LNCaP clone FGC (cell line): ENCODE results near the gene SNHG17.

Experiments used
- DNase-seq: peaks from one replicate; pipeline ENCODE4 v3.0.0-alpha.2; 2011; ENCODE audit warnings: low read depth
- H3K4me3 ChIP-seq: 2 replicates; pipeline ENCODE4 v1.5.1; 2011; ENCODE audit warnings: mild to moderate bottlenecking, low read depth, low read length, control low read depth
- TF ChIP-seq, protein P1 (sequence below): IDR thresholded peaks from 2 replicates; pipeline ENCODE4 v1.5.1; 2012; ENCODE audit warnings: mild to moderate bottlenecking; ENCODE audit not compliant: control insufficient read depth, insufficient read depth; ENCODE audit errors: extremely low read depth

The SNHG17 gene

GRCh38 chr20:38428800-38429199 lies 6.3 kb downstream of the SNHG17 start:
- no peak for DNase-seq
- TF ChIP-seq, protein P1, sequence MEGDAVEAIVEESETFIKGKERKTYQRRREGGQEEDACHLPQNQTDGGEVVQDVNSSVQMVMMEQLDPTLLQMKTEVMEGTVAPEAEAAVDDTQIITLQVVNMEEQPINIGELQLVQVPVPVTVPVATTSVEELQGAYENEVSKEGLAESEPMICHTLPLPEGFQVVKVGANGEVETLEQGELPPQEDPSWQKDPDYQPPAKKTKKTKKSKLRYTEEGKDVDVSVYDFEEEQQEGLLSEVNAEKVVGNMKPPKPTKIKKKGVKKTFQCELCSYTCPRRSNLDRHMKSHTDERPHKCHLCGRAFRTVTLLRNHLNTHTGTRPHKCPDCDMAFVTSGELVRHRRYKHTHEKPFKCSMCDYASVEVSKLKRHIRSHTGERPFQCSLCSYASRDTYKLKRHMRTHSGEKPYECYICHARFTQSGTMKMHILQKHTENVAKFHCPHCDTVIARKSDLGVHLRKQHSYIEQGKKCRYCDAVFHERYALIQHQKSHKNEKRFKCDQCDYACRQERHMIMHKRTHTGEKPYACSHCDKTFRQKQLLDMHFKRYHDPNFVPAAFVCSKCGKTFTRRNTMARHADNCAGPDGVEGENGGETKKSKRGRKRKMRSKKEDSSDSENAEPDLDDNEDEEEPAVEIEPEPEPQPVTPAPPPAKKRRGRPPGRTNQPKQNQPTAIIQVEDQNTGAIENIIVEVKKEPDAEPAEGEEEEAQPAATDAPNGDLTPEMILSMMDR: no peak
- H3K4me3 ChIP-seq: no peak overlapping the region

DNA sequence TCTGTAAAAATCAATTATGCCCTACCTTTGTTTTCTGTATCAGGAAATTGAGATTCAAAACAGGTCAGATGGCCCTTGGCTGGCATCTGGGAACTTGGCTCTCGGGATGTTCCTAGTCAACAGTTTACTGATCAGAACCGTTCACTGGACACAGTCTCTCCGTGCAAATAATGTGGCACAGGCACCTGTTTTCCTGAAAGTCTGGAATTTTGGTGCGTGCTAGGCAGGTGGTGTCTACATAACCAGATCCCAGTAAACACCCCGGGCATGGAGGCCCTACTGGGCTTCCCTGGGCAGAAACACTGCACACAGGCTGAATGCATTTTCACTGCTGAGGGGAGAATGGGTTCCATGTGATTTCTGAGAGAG lies 7.5 kb downstream of the SNHG17 start:
- H3K4me3 ChIP-seq: no peak overlapping the region
- peak; percentile 46 for DNase-seq
- TF ChIP-seq, protein P1: no peak

GRCh38 chr20:38426006-38426897 lies 8.9 kb downstream of the SNHG17 start:
- TF ChIP-seq, protein P1: no peak
- no peak for DNase-seq
- no peak overlapping the region for H3K4me3 ChIP-seq

- no peak overlapping the region for H3K4me3 ChIP-seq
- TF ChIP-seq, protein P1: no peak
- DNase-seq: no peak
Measured at GRCh38 chr20:38424401-38424800, 10.7 kb downstream of the SNHG17 start.

GRCh38 chr20:38423541-38423940 lies 11.6 kb downstream of the SNHG17 start:
- DNase-seq: no peak
- no peak overlapping the region for H3K4me3 ChIP-seq

GRCh38 chr20:38421915-38422314 lies 13.2 kb downstream of the SNHG17 start:
- TF ChIP-seq, protein P1: no peak
- DNase-seq: no peak
- no peak overlapping the region for H3K4me3 ChIP-seq

More at GRCh38 chr20:38423541-38423940, 11.6 kb downstream of the SNHG17 start:
- TF ChIP-seq, protein P1: no peak
